ENCODE results near the gene SPATA25. TPM values are rescaled to one million over a fixed set of nuclear protein-coding genes. Genes with fewer than 3 reads are reported as not detected.

The SPATA25 gene
- total and polyA plus RNA-seq, 4 donors, result 0.43 to 7.6 (median 1.2) TPM

DNA sequence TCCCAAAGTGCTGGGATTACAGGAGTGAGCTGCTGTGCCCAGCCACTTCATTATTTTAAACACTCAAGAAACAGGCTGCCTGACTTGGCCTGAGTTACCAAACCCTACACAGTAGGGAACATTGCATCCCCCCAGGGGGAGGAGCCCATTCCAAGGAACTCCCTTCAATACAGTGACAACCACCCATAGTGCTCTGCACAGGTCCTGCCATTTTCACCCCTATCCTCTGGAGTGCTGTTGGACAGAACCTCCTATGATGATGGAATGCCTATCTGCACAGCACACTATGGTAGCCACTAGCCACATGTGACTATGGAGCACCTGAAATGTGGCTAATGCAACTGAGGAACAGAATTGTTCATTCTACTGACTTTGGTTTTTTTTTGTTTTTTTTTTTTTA, 42.0 kb downstream of the SPATA25 start:
- H3K27ac ChIP-seq (ENCODE audit: low read depth in 1 of 2, low read length in 2 of 2), result no peak overlapping the region
- H3K9ac ChIP-seq (ENCODE audit: low read depth in 1 of 2, low read length in 2 of 2), result no peak overlapping the region
- H3K9me3 ChIP-seq (ENCODE audit: control insufficient read depth in 4 of 4, low read length in 3 of 4), result no peaks in the 10 kb centered on the region
- peaks cover 6 to 61% (median 36%) of the 10 kb centered on the region in 4 donors for H3K36me3 ChIP-seq (ENCODE audit: control insufficient read depth in 4 of 4, insufficient read depth in 3 of 4, low read depth in 1 of 4, low read length in 3 of 4)
- DNase-seq (ENCODE audit: low spot score), result no peak
- H3K4me3 ChIP-seq (ENCODE audit: low read depth in 1 of 3, low read length in 3 of 3), result no peak overlapping the region
- H3K4me1 ChIP-seq (ENCODE audit: control insufficient read depth in 4 of 4, insufficient read depth in 4 of 4, low read length in 3 of 4), result no peaks in the 10 kb centered on the region
- TF ChIP-seq ATF3 (IDR thresholded peaks at IDR 0.05) (no peak), RXRA (IDR thresholded peaks at IDR 0.05) (no peak), FOXA2 (IDR thresholded peaks at IDR 0.05) (no peak), TAF1 (conservative IDR thresholded peaks at IDR 0.05) (no peak), ZBTB33 (IDR thresholded peaks at IDR 0.05) (no peak), JUND (IDR thresholded peaks at IDR 0.05) (no peak), YY1 (IDR thresholded peaks at IDR 0.05) (no peak), SP1 (IDR thresholded peaks at IDR 0.05) (no peak), FOXA1 (IDR thresholded peaks at IDR 0.05) (no peak)
- TF ChIP-seq, protein P1, sequence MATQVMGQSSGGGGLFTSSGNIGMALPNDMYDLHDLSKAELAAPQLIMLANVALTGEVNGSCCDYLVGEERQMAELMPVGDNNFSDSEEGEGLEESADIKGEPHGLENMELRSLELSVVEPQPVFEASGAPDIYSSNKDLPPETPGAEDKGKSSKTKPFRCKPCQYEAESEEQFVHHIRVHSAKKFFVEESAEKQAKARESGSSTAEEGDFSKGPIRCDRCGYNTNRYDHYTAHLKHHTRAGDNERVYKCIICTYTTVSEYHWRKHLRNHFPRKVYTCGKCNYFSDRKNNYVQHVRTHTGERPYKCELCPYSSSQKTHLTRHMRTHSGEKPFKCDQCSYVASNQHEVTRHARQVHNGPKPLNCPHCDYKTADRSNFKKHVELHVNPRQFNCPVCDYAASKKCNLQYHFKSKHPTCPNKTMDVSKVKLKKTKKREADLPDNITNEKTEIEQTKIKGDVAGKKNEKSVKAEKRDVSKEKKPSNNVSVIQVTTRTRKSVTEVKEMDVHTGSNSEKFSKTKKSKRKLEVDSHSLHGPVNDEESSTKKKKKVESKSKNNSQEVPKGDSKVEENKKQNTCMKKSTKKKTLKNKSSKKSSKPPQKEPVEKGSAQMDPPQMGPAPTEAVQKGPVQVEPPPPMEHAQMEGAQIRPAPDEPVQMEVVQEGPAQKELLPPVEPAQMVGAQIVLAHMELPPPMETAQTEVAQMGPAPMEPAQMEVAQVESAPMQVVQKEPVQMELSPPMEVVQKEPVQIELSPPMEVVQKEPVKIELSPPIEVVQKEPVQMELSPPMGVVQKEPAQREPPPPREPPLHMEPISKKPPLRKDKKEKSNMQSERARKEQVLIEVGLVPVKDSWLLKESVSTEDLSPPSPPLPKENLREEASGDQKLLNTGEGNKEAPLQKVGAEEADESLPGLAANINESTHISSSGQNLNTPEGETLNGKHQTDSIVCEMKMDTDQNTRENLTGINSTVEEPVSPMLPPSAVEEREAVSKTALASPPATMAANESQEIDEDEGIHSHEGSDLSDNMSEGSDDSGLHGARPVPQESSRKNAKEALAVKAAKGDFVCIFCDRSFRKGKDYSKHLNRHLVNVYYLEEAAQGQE (IDR thresholded peaks at IDR 0.05), result no peak
- no peaks in the 10 kb centered on the region for H3K27me3 ChIP-seq (ENCODE audit: control insufficient read depth in 4 of 4, insufficient read depth in 4 of 4, low read length in 3 of 4)

GRCh38 chr20:45843506-45843905, 43.9 kb downstream of the SPATA25 start:
- no peak overlapping the region for H3K4me3 ChIP-seq (ENCODE audit: low read depth in 1 of 3, low read length in 3 of 3)
- no peak for DNase-seq (ENCODE audit: low spot score)
- peaks cover 6 to 60% (median 35%) of the 10 kb centered on the region in 4 donors for H3K36me3 ChIP-seq (ENCODE audit: control insufficient read depth in 4 of 4, insufficient read depth in 3 of 4, low read depth in 1 of 4, low read length in 3 of 4)
- no peak overlapping the region for H3K9ac ChIP-seq (ENCODE audit: low read depth in 1 of 2, low read length in 2 of 2)
- TF ChIP-seq FOXA1 (IDR thresholded peaks at IDR 0.05), result no peak
- no peak for TF ChIP-seq FOXA2 (IDR thresholded peaks at IDR 0.05)
- TF ChIP-seq, protein P2, sequence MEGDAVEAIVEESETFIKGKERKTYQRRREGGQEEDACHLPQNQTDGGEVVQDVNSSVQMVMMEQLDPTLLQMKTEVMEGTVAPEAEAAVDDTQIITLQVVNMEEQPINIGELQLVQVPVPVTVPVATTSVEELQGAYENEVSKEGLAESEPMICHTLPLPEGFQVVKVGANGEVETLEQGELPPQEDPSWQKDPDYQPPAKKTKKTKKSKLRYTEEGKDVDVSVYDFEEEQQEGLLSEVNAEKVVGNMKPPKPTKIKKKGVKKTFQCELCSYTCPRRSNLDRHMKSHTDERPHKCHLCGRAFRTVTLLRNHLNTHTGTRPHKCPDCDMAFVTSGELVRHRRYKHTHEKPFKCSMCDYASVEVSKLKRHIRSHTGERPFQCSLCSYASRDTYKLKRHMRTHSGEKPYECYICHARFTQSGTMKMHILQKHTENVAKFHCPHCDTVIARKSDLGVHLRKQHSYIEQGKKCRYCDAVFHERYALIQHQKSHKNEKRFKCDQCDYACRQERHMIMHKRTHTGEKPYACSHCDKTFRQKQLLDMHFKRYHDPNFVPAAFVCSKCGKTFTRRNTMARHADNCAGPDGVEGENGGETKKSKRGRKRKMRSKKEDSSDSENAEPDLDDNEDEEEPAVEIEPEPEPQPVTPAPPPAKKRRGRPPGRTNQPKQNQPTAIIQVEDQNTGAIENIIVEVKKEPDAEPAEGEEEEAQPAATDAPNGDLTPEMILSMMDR (IDR thresholded peaks at IDR 0.05; ENCODE audit: low read depth, low read length, missing input control), result no peak
- TF ChIP-seq, protein P1 (IDR thresholded peaks at IDR 0.05), result no peak
- no peak for TF ChIP-seq EGR1 (IDR thresholded peaks at IDR 0.05; ENCODE audit: low read depth in 2 of 2)
- no peak for TF ChIP-seq SP1 (IDR thresholded peaks at IDR 0.05)
- no peak for TF ChIP-seq TAF1 (conservative IDR thresholded peaks at IDR 0.05)
- no peak for TF ChIP-seq JUND (IDR thresholded peaks at IDR 0.05)
- TF ChIP-seq ATF3 (IDR thresholded peaks at IDR 0.05), result no peak
- TF ChIP-seq, protein P3, sequence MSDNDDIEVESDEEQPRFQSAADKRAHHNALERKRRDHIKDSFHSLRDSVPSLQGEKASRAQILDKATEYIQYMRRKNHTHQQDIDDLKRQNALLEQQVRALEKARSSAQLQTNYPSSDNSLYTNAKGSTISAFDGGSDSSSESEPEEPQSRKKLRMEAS (IDR thresholded peaks at IDR 0.05), result no peak
- no peak for TF ChIP-seq RXRA (IDR thresholded peaks at IDR 0.05)
- no peak for TF ChIP-seq ZBTB33 (IDR thresholded peaks at IDR 0.05)
- TF ChIP-seq HNF4A (conservative IDR thresholded peaks at IDR 0.05), result no peak
- TF ChIP-seq GABPA (IDR thresholded peaks at IDR 0.05 in 1 of 2, conservative IDR thresholded peaks at IDR 0.05 in 1 of 2), result no peak
- TF ChIP-seq RAD21 (IDR thresholded peaks at IDR 0.05), result no peak
- no peak for TF ChIP-seq HNF4G (IDR thresholded peaks at IDR 0.05)
- TF ChIP-seq YY1 (IDR thresholded peaks at IDR 0.05), result no peak
- no peak overlapping the region for H3K27ac ChIP-seq (ENCODE audit: low read depth in 1 of 2, low read length in 2 of 2)
- H3K27me3 ChIP-seq (ENCODE audit: control insufficient read depth in 4 of 4, insufficient read depth in 4 of 4, low read length in 3 of 4), result no peaks in the 10 kb centered on the region
- WGBS, result 93% methylated on average over 14 of the region's 14 CpGs
- no peaks in the 10 kb centered on the region for H3K9me3 ChIP-seq (ENCODE audit: control insufficient read depth in 4 of 4, low read length in 3 of 4)
- H3K4me1 ChIP-seq (ENCODE audit: control insufficient read depth in 4 of 4, insufficient read depth in 4 of 4, low read length in 3 of 4), result no peaks in the 10 kb centered on the region

Measured in liver (tissue), 9 donors.